ENCODE data around the gene RGS12. TPM values are rescaled to one million over a fixed set of nuclear protein-coding genes. Genes with fewer than 3 reads are reported as not detected.

The RGS12 gene
- total RNA-seq, 1 experiment from 2014 or later = 23.1 TPM

- Mint-ChIP-seq H3K4me3 (ENCODE audit: unreplicated experiment) (no peak overlapping the region), H3K4me1 (ENCODE audit: low read depth, unreplicated experiment) (no peaks in the 10 kb centered on the region), H3K27ac (ENCODE audit: unreplicated experiment) (no peak overlapping the region), H3K27me3 (ENCODE audit: insufficient read depth, unreplicated experiment) (no peaks in the 10 kb centered on the region), H3K36me3 (ENCODE audit: insufficient read depth, unreplicated experiment) (no peaks in the 10 kb centered on the region), H3K9me3 (ENCODE audit: unreplicated experiment) (no peaks in the 10 kb centered on the region)
- H3K27me3 ChIP-seq (replicated peaks; ENCODE audit: control insufficient read depth, insufficient read depth, low read length) = no peaks in the 10 kb centered on the region
- H3K9me3 ChIP-seq = no peaks in the 10 kb centered on the region
- no peaks in the 10 kb centered on the region for H3K4me1 ChIP-seq
- no peak overlapping the region for H3K4me3 ChIP-seq (ENCODE audit: low read depth, low read length)
- no TSS peak for BruUV-seq (replicated peaks)
- CTCF ChIA-PET = no interaction called here
- H3K36me3 ChIP-seq (ENCODE audit: control insufficient read depth, insufficient read depth, low read length) = no peaks in the 10 kb centered on the region
- intact Hi-C loops (cut with micrococcal nuclease; ENCODE audit: unreplicated experiment) = no loop called here
- DNase-seq = peak in 1 of 2 experiments; percentile 20
- TF ChIP-seq, protein P1, sequence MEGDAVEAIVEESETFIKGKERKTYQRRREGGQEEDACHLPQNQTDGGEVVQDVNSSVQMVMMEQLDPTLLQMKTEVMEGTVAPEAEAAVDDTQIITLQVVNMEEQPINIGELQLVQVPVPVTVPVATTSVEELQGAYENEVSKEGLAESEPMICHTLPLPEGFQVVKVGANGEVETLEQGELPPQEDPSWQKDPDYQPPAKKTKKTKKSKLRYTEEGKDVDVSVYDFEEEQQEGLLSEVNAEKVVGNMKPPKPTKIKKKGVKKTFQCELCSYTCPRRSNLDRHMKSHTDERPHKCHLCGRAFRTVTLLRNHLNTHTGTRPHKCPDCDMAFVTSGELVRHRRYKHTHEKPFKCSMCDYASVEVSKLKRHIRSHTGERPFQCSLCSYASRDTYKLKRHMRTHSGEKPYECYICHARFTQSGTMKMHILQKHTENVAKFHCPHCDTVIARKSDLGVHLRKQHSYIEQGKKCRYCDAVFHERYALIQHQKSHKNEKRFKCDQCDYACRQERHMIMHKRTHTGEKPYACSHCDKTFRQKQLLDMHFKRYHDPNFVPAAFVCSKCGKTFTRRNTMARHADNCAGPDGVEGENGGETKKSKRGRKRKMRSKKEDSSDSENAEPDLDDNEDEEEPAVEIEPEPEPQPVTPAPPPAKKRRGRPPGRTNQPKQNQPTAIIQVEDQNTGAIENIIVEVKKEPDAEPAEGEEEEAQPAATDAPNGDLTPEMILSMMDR (IDR thresholded peaks at IDR 0.05; ENCODE audit: insufficient read depth in 1 of 2, low read depth in 1 of 2, low read length in 1 of 2, severe bottlenecking in 1 of 2, unreplicated experiment in 1 of 2) = no peak
- POLR2A ChIA-PET = no interaction called here
Measured at GRCh38 chr4:3251691-3252479, 40.9 kb upstream of the RGS12 start.

DNA sequence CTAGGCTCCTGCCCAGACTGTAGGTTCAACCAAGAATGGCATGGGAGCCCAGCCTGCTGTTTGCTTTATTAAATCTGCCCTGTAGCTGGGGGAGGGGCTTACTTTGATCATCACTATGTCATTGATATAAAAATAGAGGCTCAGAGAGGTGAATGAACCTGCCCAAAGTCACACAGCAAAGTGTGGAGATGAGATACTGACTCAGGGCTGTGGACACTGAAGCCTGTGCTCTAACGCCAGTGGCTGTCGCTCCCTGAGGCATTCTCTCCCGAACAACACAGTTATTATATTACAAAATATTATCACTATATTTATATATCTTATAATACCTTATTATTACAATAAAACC, 40.4 kb upstream of the RGS12 start:
- no peaks in the 10 kb centered on the region for H3K27me3 Mint-ChIP-seq (ENCODE audit: insufficient read depth, unreplicated experiment)
- no peaks in the 10 kb centered on the region for H3K36me3 Mint-ChIP-seq (ENCODE audit: insufficient read depth, unreplicated experiment)
- no peaks in the 10 kb centered on the region for H3K36me3 ChIP-seq (ENCODE audit: control insufficient read depth, insufficient read depth, low read length)
- TF ChIP-seq, protein P1 (IDR thresholded peaks at IDR 0.05; ENCODE audit: insufficient read depth in 1 of 2, low read depth in 1 of 2, low read length in 1 of 2, severe bottlenecking in 1 of 2, unreplicated experiment in 1 of 2) = no peak
- ChIA-PET POLR2A (interaction anchor here (0.6 kb wide), 1 partner anchor 210 kb away, joined by 3 read pairs; no protein-coding TSS in a partner anchor), CTCF (no interaction called here)
- intact Hi-C loops (cut with micrococcal nuclease; ENCODE audit: unreplicated experiment) = no loop called here
- H3K9me3 ChIP-seq = no peaks in the 10 kb centered on the region
- H3K27me3 ChIP-seq (replicated peaks; ENCODE audit: control insufficient read depth, insufficient read depth, low read length) = no peaks in the 10 kb centered on the region
- H3K4me1 Mint-ChIP-seq (ENCODE audit: low read depth, unreplicated experiment) = no peaks in the 10 kb centered on the region
- no TSS peak for BruUV-seq (replicated peaks)
- no peak overlapping the region for H3K4me3 ChIP-seq (ENCODE audit: low read depth, low read length)
- H3K4me1 ChIP-seq = no peaks in the 10 kb centered on the region
- no peak overlapping the region for H3K27ac Mint-ChIP-seq (ENCODE audit: unreplicated experiment)
- H3K4me3 Mint-ChIP-seq (ENCODE audit: unreplicated experiment) = no peak overlapping the region
- H3K9me3 Mint-ChIP-seq (ENCODE audit: unreplicated experiment) = no peaks in the 10 kb centered on the region
- DNase-seq = no peak

GRCh38 chr4:3252831-3253641, 39.8 kb upstream of the RGS12 start:
- intact Hi-C loops (cut with micrococcal nuclease; ENCODE audit: unreplicated experiment) = no loop called here

More at GRCh38 chr4:3252831-3253641, 39.8 kb upstream of the RGS12 start:
- Histone ChIP-seq H3K36me3 (ENCODE audit: control insufficient read depth, insufficient read depth, low read length) (no peaks in the 10 kb centered on the region), H3K9me3 (no peaks in the 10 kb centered on the region), H3K27me3 (replicated peaks; ENCODE audit: control insufficient read depth, insufficient read depth, low read length) (no peaks in the 10 kb centered on the region), H3K4me3 (ENCODE audit: low read depth, low read length) (no peak overlapping the region), H3K4me1 (no peaks in the 10 kb centered on the region)
- no peaks in the 10 kb centered on the region for H3K36me3 Mint-ChIP-seq (ENCODE audit: insufficient read depth, unreplicated experiment)
- TF ChIP-seq, protein P1 (IDR thresholded peaks at IDR 0.05; ENCODE audit: insufficient read depth in 1 of 2, low read depth in 1 of 2, low read length in 1 of 2, severe bottlenecking in 1 of 2, unreplicated experiment in 1 of 2) = no peak
- no peak overlapping the region for H3K27ac Mint-ChIP-seq (ENCODE audit: unreplicated experiment)
- no TSS peak for BruUV-seq (replicated peaks)
- peak in 1 of 2 experiments; percentile 20 for DNase-seq
- POLR2A ChIA-PET = interaction anchor here (0.6 kb wide), 1 partner anchor 210 kb away, joined by 3 read pairs; no protein-coding TSS in a partner anchor
- H3K4me1 Mint-ChIP-seq (ENCODE audit: low read depth, unreplicated experiment) = no peaks in the 10 kb centered on the region
- no peak overlapping the region for H3K4me3 Mint-ChIP-seq (ENCODE audit: unreplicated experiment)
- H3K9me3 Mint-ChIP-seq (ENCODE audit: unreplicated experiment) = no peaks in the 10 kb centered on the region
- no peaks in the 10 kb centered on the region for H3K27me3 Mint-ChIP-seq (ENCODE audit: insufficient read depth, unreplicated experiment)
- CTCF ChIA-PET = no interaction called here

Data from Caco-2 (cell line).